GM21529 (cell line): ENCODE data around the gene NSRP1.
A peak's percentile ranks its signal among the peaks of the same experiment; 100 is the strongest.
"Not testable (repeated sequence)": the region's sequence is repeated elsewhere in the genome, so short reads cannot be mapped to it uniquely, and the experiment has no call there.

Experiments used
- ATAC-seq: cut with Tn5 transposase; IDR thresholded peaks from one replicate; pipeline ENCODE4 v1.9.1; 2021; ENCODE audit not compliant: unreplicated experiment

The NSRP1 gene

GRCh38 chr17:30176855-30177254 lies 60.2 kb downstream of the NSRP1 start:
- ATAC-seq, result no peak

- ATAC-seq, result no peak
These were observed 70.1 kb downstream of the NSRP1 start for GRCh38 chr17:30186761-30187160.

- ATAC-seq, result no peak
These were observed 71.0 kb downstream of the NSRP1 start for GRCh38 chr17:30187573-30187972.

GRCh38 chr17:30188211-30188939 lies 71.8 kb downstream of the NSRP1 start:
- ATAC-seq, result no peak

DNA sequence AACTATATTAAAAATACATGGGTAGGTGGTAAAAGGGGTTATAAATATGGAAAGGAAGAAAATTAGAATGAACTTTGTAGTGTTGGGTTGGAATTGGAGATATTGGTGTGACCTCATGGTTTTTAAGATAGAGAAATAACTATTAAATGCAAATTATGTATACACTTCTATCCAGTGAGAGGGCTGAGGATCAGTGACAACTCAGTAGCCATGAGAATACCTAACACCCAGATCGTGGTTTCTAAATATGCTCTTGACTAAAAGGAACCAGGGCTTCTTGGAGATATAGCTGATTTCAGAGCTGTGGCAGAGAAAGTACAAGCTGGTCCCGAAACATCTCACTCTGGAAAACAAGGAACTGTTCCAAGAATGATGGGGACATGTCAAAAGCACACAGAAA lies 74.5 kb downstream of the NSRP1 start:
- ATAC-seq, result no peak

- no peak for ATAC-seq
These were observed 79.9 kb downstream of the NSRP1 start for GRCh38 chr17:30196504-30196903.

- ATAC-seq, result no peak
These were observed 80.8 kb downstream of the NSRP1 start for GRCh38 chr17:30197416-30197815.

DNA sequence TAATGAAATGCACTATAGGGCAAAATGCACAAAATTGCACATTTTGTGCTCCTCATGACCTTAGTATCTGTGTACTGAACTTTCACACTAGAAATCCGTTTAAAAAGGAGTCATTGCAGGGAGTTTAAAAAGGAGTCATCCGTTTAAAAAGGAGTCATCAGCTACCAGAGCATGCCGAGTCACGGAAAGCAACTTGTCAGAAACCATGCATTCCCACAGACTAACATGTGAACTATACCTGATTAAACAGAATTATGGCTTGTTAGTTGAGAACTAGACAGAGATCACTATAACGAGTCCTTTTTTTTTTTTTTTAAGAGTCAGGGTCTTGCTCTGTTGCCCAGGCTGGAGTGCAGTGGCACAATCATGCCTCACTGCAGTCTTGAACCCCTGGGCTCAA lies 83.0 kb downstream of the NSRP1 start:
- ATAC-seq, result no peak

DNA sequence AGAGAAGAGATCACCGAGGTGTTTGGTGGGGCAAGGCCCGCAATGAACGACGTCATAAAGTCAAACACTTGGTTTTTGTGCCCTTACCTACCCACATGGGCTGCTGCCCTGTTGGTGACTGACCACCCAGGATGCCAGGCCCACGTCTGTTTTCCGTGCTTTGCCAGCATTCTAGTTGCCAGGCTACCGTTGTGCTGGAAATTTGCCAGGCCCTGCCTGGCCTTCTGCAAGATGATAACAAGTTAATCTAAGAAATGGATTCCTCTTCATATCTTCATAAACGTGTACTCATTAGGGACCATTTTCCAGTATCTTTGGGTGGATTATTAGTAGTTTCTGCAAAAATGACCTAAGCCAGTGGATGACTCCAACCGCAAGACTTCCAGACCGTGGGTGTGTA lies 83.5 kb downstream of the NSRP1 start:
- no peak for ATAC-seq

- not testable (repeated sequence) for ATAC-seq
These were observed 84.0 kb downstream of the NSRP1 start for GRCh38 chr17:30200656-30201055.

DNA sequence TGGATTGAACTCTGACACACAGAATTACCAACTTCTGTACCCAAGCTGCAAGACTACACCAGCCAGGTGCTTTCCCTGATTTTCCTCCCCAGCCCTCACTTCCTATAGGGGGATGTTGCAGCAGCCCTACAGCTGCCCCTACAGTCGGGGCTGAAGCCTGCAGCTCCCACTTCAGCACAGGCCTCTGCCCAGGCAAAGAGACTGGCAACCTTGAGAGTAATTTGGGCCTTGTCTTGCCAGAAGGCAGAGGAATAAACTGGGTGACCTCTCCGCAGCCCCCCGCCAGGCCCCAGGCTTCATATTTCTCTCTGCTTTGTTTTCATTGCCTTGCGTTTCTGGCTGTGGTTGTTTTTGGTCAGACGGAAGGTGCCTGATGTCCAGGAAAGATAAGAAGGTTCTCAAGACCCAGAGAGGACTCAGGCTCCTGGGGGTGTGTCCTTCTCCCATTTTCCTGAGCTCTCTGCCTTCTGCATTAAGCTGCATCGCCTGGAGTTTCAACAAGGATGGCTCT lies 86.9 kb downstream of the NSRP1 start:
- no peak for ATAC-seq

- ATAC-seq, result no peak
These were observed 91.0 kb downstream of the NSRP1 start for GRCh38 chr17:30207655-30208054.

GRCh38 chr17:30208214-30208613 lies 91.6 kb downstream of the NSRP1 start:
- ATAC-seq, result no peak

DNA sequence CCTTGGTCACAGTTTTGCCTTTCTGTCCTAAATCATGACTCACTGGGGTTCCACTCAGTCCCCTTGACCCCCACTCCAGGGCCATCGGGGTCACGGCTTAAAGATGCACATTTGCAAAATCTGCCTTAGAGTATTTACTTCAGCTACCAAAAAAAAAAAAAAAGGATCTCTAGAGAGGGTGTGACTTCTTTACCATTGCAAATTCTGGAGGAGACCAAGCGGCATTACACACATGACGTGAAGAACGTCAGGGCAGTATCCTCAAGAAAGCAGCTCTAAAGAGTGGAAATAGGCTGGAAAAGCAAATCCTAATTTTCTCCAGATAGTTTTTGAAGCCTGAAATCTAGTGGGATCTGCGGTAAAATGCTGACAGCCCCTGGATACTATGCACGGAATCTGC lies 93.3 kb downstream of the NSRP1 start:
- ATAC-seq, result no peak

DNA sequence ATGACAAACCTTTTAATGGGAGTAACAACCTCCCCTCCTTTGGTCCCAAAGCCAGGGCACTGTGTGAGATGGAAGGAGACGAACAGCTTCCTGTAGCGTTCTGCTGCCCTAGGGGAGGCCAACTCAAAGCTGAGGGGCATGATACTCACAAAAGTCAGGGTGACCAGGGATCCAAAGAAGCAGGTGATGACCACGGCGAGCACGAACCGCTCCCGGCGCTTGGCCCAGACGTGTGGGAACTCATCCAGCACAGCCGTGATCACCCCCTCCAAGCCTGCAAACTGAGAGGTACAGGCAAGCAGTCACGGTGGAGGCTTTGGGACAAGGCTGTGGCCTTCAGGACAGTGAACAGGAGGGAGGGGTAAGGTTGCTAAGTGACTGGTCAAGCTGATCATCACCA lies 93.8 kb downstream of the NSRP1 start:
- no peak for ATAC-seq

DNA sequence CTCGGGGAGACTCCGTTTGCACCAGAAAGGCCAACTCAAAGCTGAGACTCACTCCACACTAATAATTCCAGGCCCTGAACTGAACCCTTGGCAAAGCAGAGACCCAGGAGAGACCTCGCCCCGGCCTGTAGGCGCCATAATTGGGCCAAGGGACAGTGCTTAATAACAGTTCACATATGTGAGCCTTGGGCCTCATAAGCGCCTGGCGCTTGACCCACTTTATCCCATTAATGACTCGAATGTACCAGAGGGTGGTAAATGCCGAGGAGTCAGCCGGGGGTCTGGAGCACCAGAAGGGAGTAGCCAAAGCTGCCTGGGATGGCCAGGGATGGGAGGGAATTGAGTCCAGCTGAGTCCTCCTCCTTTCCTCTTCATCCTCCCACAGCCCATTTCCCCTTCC lies 94.3 kb downstream of the NSRP1 start:
- ATAC-seq, result no peak

- ATAC-seq, result no peak
These were observed 94.8 kb downstream of the NSRP1 start for GRCh38 chr17:30211371-30211770.

- ATAC-seq, result peak; percentile 81
These were observed 96.1 kb downstream of the NSRP1 start for GRCh38 chr17:30212750-30213149.

- ATAC-seq, result no peak
These were observed 100.4 kb downstream of the NSRP1 start for GRCh38 chr17:30217054-30217453.

GRCh38 chr17:30217746-30218245 lies 101.2 kb downstream of the NSRP1 start:
- no peak for ATAC-seq

- no peak for ATAC-seq
These were observed 102.2 kb downstream of the NSRP1 start for GRCh38 chr17:30218799-30219198.

GRCh38 chr17:30219315-30219714 lies 102.7 kb downstream of the NSRP1 start:
- ATAC-seq, result no peak

- ATAC-seq, result no peak
These were observed 103.2 kb downstream of the NSRP1 start for GRCh38 chr17:30219833-30220232.
